ENCODE data around the gene SLC9A9. TPM values are rescaled to one million over a fixed set of nuclear protein-coding genes. Genes with fewer than 3 reads are reported as not detected.

The SLC9A9 gene
- total and polyA plus RNA-seq, 10 donors: 10.8 to 58.2 (median 44.7) TPM

- Histone ChIP-seq H3K27me3 (replicated peaks in 1 of 7) (no peaks in the 10 kb centered on the region), H3K4me1 (peaks cover 0 to 6% (median 0%) of the 10 kb centered on the region in 6 donors), H3K27ac (no peak overlapping the region), H3K9me3 (no peaks in the 10 kb centered on the region), H3K4me3 (no peak overlapping the region), H3K36me3 (no peaks in the 10 kb centered on the region)
- no peak for DNase-seq
- TF ChIP-seq POLR2A (IDR thresholded peaks at IDR 0.05) (no peak), POLR2AphosphoS5 (IDR thresholded peaks at IDR 0.05) (no peak), CTCF (IDR thresholded peaks at IDR 0.05 in 8 of 11, conservative IDR thresholded peaks at IDR 0.05 in 3 of 11) (no peak)
- 74 to 92% (median 85%) methylated on average over 1 of the region's 1 CpG for WGBS, 5 donors
- intact Hi-C loops (cut with DNase I; ENCODE audit: low total_unique reads): no loop called here
These were observed 613.7 kb downstream of the SLC9A9 start for GRCh38 chr3:143234526-143234925.

GRCh38 chr3:143232981-143233380 lies 615.3 kb downstream of the SLC9A9 start:
- intact Hi-C loops (cut with DNase I; ENCODE audit: low total_unique reads): no loop called here
- TF ChIP-seq CTCF (IDR thresholded peaks at IDR 0.05 in 8 of 11, conservative IDR thresholded peaks at IDR 0.05 in 3 of 11) (no peak), POLR2AphosphoS5 (IDR thresholded peaks at IDR 0.05) (no peak), POLR2A (IDR thresholded peaks at IDR 0.05) (no peak)
- Histone ChIP-seq H3K27me3 (replicated peaks in 1 of 7) (no peaks in the 10 kb centered on the region), H3K9me3 (no peaks in the 10 kb centered on the region), H3K36me3 (no peaks in the 10 kb centered on the region), H3K27ac (no peak overlapping the region), H3K4me3 (no peak overlapping the region), H3K4me1 (peaks cover 0 to 6% (median 0%) of the 10 kb centered on the region in 6 donors)
- 49 to 97% (median 78%) methylated on average over 1 of the region's 1 CpG for WGBS, 5 donors
- DNase-seq: no peak

GRCh38 chr3:143228405-143228804 lies 619.9 kb downstream of the SLC9A9 start:
- DNase-seq: no peak
- TF ChIP-seq POLR2A (IDR thresholded peaks at IDR 0.05): no peak
- TF ChIP-seq POLR2AphosphoS5 (IDR thresholded peaks at IDR 0.05): no peak
- TF ChIP-seq CTCF (IDR thresholded peaks at IDR 0.05 in 8 of 11, conservative IDR thresholded peaks at IDR 0.05 in 3 of 11): no peak
- Histone ChIP-seq H3K27me3 (replicated peaks in 1 of 7) (no peaks in the 10 kb centered on the region), H3K27ac (no peak overlapping the region), H3K9me3 (no peaks in the 10 kb centered on the region), H3K4me3 (no peak overlapping the region), H3K4me1 (no peaks in the 10 kb centered on the region), H3K36me3 (no peaks in the 10 kb centered on the region)
- intact Hi-C loops (cut with DNase I; ENCODE audit: low total_unique reads): no loop called here
- 93 to 97% (median 96%) methylated on average over 12 of the region's 12 CpGs for WGBS, 5 donors

- TF ChIP-seq CTCF (IDR thresholded peaks at IDR 0.05 in 8 of 11, conservative IDR thresholded peaks at IDR 0.05 in 3 of 11) (no peak), POLR2AphosphoS5 (IDR thresholded peaks at IDR 0.05) (no peak), POLR2A (IDR thresholded peaks at IDR 0.05) (no peak)
- no peaks in the 10 kb centered on the region for H3K4me1 ChIP-seq
- no peak for DNase-seq
- no peaks in the 10 kb centered on the region for H3K27me3 ChIP-seq (replicated peaks in 1 of 7)
- H3K4me3 ChIP-seq: no peak overlapping the region
- intact Hi-C loops (cut with DNase I; ENCODE audit: low total_unique reads): no loop called here
- H3K27ac ChIP-seq: no peak overlapping the region
- H3K36me3 ChIP-seq: no peaks in the 10 kb centered on the region
- no peaks in the 10 kb centered on the region for H3K9me3 ChIP-seq
- WGBS, 5 donors: 86 to 93% (median 89%) methylated on average over 10 of the region's 10 CpGs
These were observed 621.5 kb downstream of the SLC9A9 start for GRCh38 chr3:143226678-143227291.
